Measurements from ENCODE around the gene FGFRL1.
"Not testable (repeated sequence)": the region's sequence is repeated elsewhere in the genome, so short reads cannot be mapped to it uniquely, and the experiment has no call there.

FGFRL1 gene

DNA sequence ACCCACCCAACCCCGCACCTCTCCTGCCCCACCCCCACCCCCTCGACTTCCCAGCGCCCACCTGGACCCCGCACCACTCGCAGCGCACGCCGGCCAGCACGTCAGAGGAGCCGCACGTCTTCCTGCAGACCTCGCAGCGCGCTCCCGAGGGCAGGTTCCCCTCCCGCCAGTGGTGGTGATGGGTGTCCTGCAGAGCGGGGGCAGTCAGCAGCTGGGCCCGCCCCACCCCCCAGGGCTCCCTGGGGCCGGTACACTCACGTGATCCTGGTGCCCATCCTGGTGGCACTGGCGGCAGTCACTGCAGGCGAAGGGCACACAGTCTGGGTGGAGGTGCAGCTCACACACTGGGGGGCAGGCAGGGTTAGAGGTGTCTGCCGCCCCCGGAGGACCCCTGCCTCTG lies 43.2 kb upstream of the FGFRL1 start:
- Histone ChIP-seq H3K4me1 (ENCODE audit: control insufficient read depth, insufficient read depth, low read length) (no peaks in the 10 kb centered on the region; the same call in 1 of the 2 replicates), H3K27ac (ENCODE audit: low read depth, low read length) (no peak overlapping the region), H3K9ac (ENCODE audit: low read depth, low read length) (no peak overlapping the region), H3K27me3 (ENCODE audit: control insufficient read depth, insufficient read depth, low read length) (peaks cover 24% of the 10 kb centered on the region), H3K4me3 (ENCODE audit: low read depth, low read length) (peak overlapping the region; percentile 21; the same call in 1 of the 2 replicates), H3K9me3 (ENCODE audit: control insufficient read depth, insufficient read depth, low read length) (no peaks in the 10 kb centered on the region), H3K36me3 (ENCODE audit: control insufficient read depth, insufficient read depth, low read length) (no peaks in the 10 kb centered on the region; the same call in 1 of the 2 replicates)

DNA sequence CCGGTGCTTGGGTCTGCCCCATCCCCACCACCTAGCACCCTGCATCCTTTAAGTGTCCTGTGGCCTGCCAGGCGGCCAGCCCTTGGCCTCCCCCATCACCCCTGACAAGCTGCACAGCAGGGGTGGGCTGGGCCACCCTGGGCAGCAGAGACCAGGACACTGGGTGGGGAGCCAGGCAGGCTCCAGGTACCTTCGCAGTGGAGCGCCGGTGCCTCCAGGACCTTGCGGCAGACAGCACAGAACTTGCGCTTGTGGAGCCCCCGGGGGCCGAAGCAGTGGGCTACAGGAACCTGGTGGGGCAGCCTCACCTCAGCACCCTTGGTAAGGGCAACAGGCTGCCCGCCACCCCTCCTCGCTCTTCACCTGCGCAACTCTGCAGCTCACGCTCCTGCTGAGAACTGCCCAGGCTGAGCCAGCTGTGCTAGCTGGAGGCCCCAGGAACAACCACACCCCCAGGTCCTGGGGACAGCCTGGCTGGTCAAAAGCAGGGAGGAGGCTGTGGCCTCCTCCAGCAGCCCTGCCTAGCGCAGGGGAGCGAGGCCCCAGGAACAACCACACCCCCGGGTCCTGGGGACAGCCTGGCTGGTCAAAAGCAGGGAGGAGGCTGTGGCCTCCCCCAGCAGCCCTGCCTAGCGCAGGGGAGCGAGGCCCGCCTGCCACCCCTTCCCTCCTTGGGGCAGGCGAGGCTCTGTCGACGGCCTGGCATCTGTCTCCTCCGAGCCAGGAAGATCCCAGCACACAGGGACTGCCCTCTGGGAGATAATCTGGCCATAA lies 42.6 kb upstream of the FGFRL1 start:
- Histone ChIP-seq H3K27me3 (ENCODE audit: control insufficient read depth, insufficient read depth, low read length) (peaks cover 25% of the 10 kb centered on the region), H3K4me3 (ENCODE audit: low read depth, low read length) (peak overlapping the region; percentile 21; the same call in 1 of the 2 replicates), H3K36me3 (ENCODE audit: control insufficient read depth, insufficient read depth, low read length) (no peaks in the 10 kb centered on the region; the same call in 1 of the 2 replicates), H3K9ac (ENCODE audit: low read depth, low read length) (no peak overlapping the region), H3K4me1 (ENCODE audit: control insufficient read depth, insufficient read depth, low read length) (no peaks in the 10 kb centered on the region; the same call in 1 of the 2 replicates), H3K27ac (ENCODE audit: low read depth, low read length) (no peak overlapping the region), H3K9me3 (ENCODE audit: control insufficient read depth, insufficient read depth, low read length) (no peaks in the 10 kb centered on the region)

DNA sequence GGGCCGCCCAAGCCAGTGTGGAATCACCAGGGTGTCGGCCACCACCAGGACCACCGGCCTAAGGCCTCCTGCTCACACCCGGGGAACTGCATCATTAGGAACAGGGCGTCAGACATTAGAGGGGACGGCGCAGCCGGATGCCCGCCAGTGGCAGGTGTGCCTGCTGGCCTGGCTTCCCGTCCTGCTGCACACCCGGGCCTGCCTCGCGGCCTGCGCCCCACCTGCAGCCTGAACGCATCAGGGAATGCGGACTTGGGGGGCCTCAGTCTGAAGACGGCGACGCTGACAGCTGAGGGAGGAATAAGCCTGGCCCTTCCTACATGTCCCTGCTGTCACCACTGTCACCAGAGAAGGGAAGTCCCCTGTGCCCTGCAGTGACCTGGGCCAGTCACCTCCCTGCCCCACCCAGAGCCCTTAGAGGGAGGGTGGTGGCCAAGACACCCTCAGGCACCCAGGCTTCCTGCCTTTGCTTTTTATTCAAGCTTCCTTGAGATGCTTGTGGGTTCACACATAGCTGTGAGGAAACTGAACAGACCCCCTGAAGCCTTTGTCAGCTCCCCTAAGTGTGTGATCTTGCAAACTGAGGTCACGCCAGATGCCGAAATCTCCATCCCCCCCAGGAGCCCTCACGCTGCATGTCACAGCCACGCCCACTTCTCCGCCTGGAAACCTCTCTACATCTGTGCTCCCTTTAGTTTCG lies 41.2 kb upstream of the FGFRL1 start:
- no peak overlapping the region for H3K27ac ChIP-seq (ENCODE audit: low read depth, low read length)
- H3K9me3 ChIP-seq (ENCODE audit: control insufficient read depth, insufficient read depth, low read length): no peaks in the 10 kb centered on the region
- H3K36me3 ChIP-seq (ENCODE audit: control insufficient read depth, insufficient read depth, low read length): no peaks in the 10 kb centered on the region; the same call in 1 of the 2 replicates
- H3K27me3 ChIP-seq (ENCODE audit: control insufficient read depth, insufficient read depth, low read length): peaks cover 35% of the 10 kb centered on the region
- no peaks in the 10 kb centered on the region; the same call in 1 of the 2 replicates for H3K4me1 ChIP-seq (ENCODE audit: control insufficient read depth, insufficient read depth, low read length)
- H3K9ac ChIP-seq (ENCODE audit: low read depth, low read length): no peak overlapping the region
- no peak overlapping the region for H3K4me3 ChIP-seq (ENCODE audit: low read depth, low read length)

DNA sequence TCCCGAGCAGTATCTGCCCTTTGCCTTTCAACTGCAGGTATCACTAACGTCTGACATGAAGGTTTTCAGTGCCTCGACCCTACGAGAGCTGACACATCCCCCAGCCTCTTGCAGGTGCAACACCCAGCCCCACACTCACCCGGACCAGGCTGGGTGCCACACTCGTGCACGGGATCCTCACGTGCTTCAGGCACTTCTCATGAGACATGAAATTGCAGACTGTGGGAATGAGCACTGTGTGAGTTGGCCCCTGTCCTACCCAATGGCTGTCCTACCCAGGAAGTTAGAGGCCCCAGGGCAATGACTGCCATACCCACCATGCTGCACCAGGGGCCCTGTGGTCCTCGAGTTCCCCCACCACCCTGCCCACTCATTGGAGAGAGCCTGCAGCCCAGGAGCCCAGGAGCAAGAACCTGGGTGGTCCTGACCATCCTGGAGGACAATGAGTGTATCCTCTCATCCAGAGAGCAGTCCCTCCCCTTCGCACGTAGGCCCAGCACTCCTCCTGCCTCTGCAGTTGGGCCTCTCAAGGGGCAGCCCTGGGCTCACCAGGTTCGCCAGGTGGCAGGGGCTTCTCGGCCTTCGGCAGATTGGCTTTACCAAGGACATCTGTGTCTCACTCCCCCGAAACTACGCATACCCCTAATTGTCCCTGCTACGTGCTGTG lies 40.4 kb upstream of the FGFRL1 start:
- H3K9me3 ChIP-seq (ENCODE audit: control insufficient read depth, insufficient read depth, low read length): no peaks in the 10 kb centered on the region
- no peaks in the 10 kb centered on the region; the same call in 1 of the 2 replicates for H3K4me1 ChIP-seq (ENCODE audit: control insufficient read depth, insufficient read depth, low read length)
- H3K27me3 ChIP-seq (ENCODE audit: control insufficient read depth, insufficient read depth, low read length): peaks cover 35% of the 10 kb centered on the region
- H3K4me3 ChIP-seq (ENCODE audit: low read depth, low read length): no peak overlapping the region
- H3K27ac ChIP-seq (ENCODE audit: low read depth, low read length): no peak overlapping the region
- H3K9ac ChIP-seq (ENCODE audit: low read depth, low read length): no peak overlapping the region
- no peaks in the 10 kb centered on the region for H3K36me3 ChIP-seq (ENCODE audit: control insufficient read depth, insufficient read depth, low read length)

- H3K36me3 ChIP-seq (ENCODE audit: control insufficient read depth, insufficient read depth, low read length): no peaks in the 10 kb centered on the region
- H3K27ac ChIP-seq (ENCODE audit: low read depth, low read length): no peak overlapping the region
- H3K4me3 ChIP-seq (ENCODE audit: low read depth, low read length): peak overlapping the region; percentile 77; the same call in 1 of the 2 replicates
- peaks cover 35% of the 10 kb centered on the region for H3K27me3 ChIP-seq (ENCODE audit: control insufficient read depth, insufficient read depth, low read length)
- no peaks in the 10 kb centered on the region; the same call in 1 of the 2 replicates for H3K4me1 ChIP-seq (ENCODE audit: control insufficient read depth, insufficient read depth, low read length)
- no peak overlapping the region for H3K9ac ChIP-seq (ENCODE audit: low read depth, low read length)
- H3K9me3 ChIP-seq (ENCODE audit: control insufficient read depth, insufficient read depth, low read length): no peaks in the 10 kb centered on the region
Observed at GRCh38 chr4:971666-972500, 39.5 kb upstream of the FGFRL1 start.

GRCh38 chr4:972651-973424 lies 38.6 kb upstream of the FGFRL1 start:
- Histone ChIP-seq H3K27ac (ENCODE audit: low read depth, low read length) (no peak overlapping the region), H3K9ac (ENCODE audit: low read depth, low read length) (no peak overlapping the region)

DNA sequence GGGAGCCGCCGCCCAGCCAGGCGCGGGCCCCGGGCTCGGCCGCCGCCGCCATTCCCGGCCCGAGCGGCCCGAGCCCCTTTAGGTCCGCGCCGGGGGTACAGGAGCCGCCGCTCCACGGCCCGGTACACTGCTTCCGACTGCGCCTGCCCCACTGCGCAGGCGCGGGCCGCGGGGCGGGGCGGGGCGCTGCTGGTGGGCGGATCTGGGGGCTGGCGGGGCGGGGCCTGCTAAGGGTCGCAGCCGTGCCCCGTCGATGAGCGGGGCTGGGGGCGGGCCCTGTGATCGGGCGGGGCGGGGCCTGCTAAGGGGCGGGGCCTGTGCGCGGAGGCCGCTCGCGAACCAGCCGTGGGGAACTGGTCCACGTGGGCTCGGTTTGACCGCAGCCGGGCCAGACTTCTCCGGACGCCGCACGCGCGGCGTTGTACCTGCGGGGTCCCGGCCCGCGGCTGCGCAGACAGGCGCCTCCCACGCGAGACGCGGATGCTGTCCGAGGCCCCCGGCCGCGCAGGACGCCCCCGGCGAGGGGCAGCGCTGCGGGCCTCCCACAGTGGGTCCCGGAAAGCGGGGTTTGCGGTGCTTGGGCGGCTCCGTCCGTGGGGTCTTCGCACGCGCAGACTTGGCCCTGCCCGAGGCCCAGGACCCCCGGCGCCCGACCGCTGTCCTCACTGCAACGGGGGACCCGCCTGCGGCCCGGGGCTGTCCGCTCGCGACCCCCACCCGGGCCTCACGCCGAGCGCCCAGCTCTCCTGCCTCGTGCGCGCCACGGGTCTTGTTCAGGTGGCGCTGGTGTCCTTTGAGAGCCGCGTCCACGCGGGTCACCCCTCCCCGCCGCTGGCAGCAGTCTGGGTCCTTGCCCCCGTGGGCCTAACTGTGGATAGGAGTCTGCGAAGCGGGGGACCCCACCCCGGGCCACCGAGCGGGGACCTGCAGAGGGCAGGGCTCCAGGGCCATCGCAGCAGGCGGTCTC lies 37.7 kb upstream of the FGFRL1 start, which contains the start of gene DGKQ:
Gene DGKQ (minus strand): TSS at position 139 of the 967 bp plus-strand sequence. CDS start 87 bp downstream, at position 52.
- H3K27me3 ChIP-seq (ENCODE audit: control insufficient read depth, insufficient read depth, low read length): peaks cover 22% of the 10 kb centered on the region
- no peaks in the 10 kb centered on the region for H3K36me3 ChIP-seq (ENCODE audit: control insufficient read depth, insufficient read depth, low read length)
- H3K9ac ChIP-seq (ENCODE audit: low read depth, low read length): no peak within 1 kb of the TSS
- H3K4me1 ChIP-seq (ENCODE audit: control insufficient read depth, insufficient read depth, low read length): no peaks in the 10 kb centered on the region
- H3K9me3 ChIP-seq (ENCODE audit: control insufficient read depth, insufficient read depth, low read length): no peaks in the 10 kb centered on the region
- H3K4me3 ChIP-seq (ENCODE audit: low read depth, low read length): peak within 1 kb of the TSS; percentile 77
- no peak within 1 kb of the TSS for H3K27ac ChIP-seq (ENCODE audit: low read depth, low read length)

More at GRCh38 chr4:972651-973424, 38.6 kb upstream of the FGFRL1 start:
- Histone ChIP-seq H3K27me3 (ENCODE audit: control insufficient read depth, insufficient read depth, low read length) (peaks cover 29% of the 10 kb centered on the region), H3K36me3 (ENCODE audit: control insufficient read depth, insufficient read depth, low read length) (no peaks in the 10 kb centered on the region), H3K4me1 (ENCODE audit: control insufficient read depth, insufficient read depth, low read length) (no peaks in the 10 kb centered on the region; the same call in 1 of the 2 replicates), H3K9me3 (ENCODE audit: control insufficient read depth, insufficient read depth, low read length) (no peaks in the 10 kb centered on the region), H3K4me3 (ENCODE audit: low read depth, low read length) (peak overlapping the region; percentile 77)

DNA sequence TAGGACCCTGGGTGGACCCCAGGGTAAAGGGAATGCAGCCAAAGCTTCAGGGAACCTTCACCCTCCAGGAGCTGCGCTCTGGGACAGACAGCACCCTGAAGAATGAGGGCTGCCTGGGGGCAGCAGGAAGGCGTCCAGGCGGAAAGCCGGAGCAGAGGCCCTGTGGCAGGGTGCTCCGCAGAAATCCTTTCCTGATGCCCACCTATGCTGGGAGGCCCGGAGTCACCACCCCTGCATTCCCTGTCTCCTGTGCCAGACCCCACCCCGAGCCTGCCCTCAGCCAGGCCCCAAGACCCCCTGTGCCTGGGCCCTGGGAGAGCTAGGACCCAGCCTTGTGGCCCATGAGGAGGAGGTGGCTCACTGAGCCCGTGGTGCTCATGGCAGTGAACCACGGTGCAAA lies 36.8 kb upstream of the FGFRL1 start:
- Histone ChIP-seq H3K9me3 (ENCODE audit: control insufficient read depth, insufficient read depth, low read length) (no peaks in the 10 kb centered on the region), H3K27ac (ENCODE audit: low read depth, low read length) (no peak overlapping the region), H3K4me3 (ENCODE audit: low read depth, low read length) (no peak overlapping the region), H3K4me1 (ENCODE audit: control insufficient read depth, insufficient read depth, low read length) (no peaks in the 10 kb centered on the region), H3K27me3 (ENCODE audit: control insufficient read depth, insufficient read depth, low read length) (peaks cover 22% of the 10 kb centered on the region), H3K36me3 (ENCODE audit: control insufficient read depth, insufficient read depth, low read length) (no peaks in the 10 kb centered on the region), H3K9ac (ENCODE audit: low read depth, low read length) (no peak overlapping the region)

- H3K4me3 ChIP-seq (ENCODE audit: low read depth, low read length); H3K4me1 ChIP-seq (ENCODE audit: control insufficient read depth, insufficient read depth, low read length); H3K9ac ChIP-seq (ENCODE audit: low read depth, low read length); H3K9me3 ChIP-seq (ENCODE audit: control insufficient read depth, insufficient read depth, low read length); H3K36me3 ChIP-seq (ENCODE audit: control insufficient read depth, insufficient read depth, low read length); H3K27ac ChIP-seq (ENCODE audit: low read depth, low read length): not testable (repeated sequence)
- peaks cover 22% of the 10 kb centered on the region for H3K27me3 ChIP-seq (ENCODE audit: control insufficient read depth, insufficient read depth, low read length)
Observed at GRCh38 chr4:976016-976415, 35.4 kb upstream of the FGFRL1 start.
